Measurements from ENCODE around the gene NT5M.

Gene NT5M

GRCh38 chr17:17395885-17396284 lies 92.7 kb downstream of the NT5M start:
- H3K27ac ChIP-seq (ENCODE audit: low read length) = no peak overlapping the region
- H3K4me1 ChIP-seq (ENCODE audit: control insufficient read depth in 1 of 2, insufficient read depth in 2 of 2, low read length in 2 of 2) = no peaks in the 10 kb centered on the region
- no peaks in the 10 kb centered on the region for H3K36me3 ChIP-seq (ENCODE audit: control insufficient read depth in 1 of 2, insufficient read depth in 2 of 2, low read length in 2 of 2)
- peaks cover 0 to 3% of the 10 kb centered on the region in 2 donors for H3K9me3 ChIP-seq (ENCODE audit: control insufficient read depth in 1 of 2, low read length in 2 of 2)
- H3K4me3 ChIP-seq (ENCODE audit: low read depth in 1 of 2, low read length in 2 of 2) = no peak overlapping the region
- H3K27me3 ChIP-seq (ENCODE audit: low read depth, low read length) = no peaks in the 10 kb centered on the region
